Stimulated activated CD4-positive, alpha-beta T cell treated with anti-CD3 and anti-CD28 coated beads, TNF-alpha, amount 100 ng/mL, for 4 hours (primary cell): ENCODE data around the gene CPLX1.
A peak's percentile ranks its signal among the peaks of the same experiment; 100 is the strongest.
"Not testable (repeated sequence)": the region's sequence is repeated elsewhere in the genome, so short reads cannot be mapped to it uniquely, and the experiment has no call there.

Experiments used
- DNase-seq, 3 experiments: peaks; one replicate each; pipeline ENCODE4 v3.0.0-alpha.2; 2020; ENCODE audit warnings: low read depth in 3 of 3

CPLX1 gene

GRCh38 chr4:791898-792625 is 33.9 kb downstream of the CPLX1 start:
- no peak for DNase-seq

- no peak for DNase-seq
Observed at GRCh38 chr4:791252-791897, 34.6 kb downstream of the CPLX1 start.

- DNase-seq = no peak
Observed at GRCh38 chr4:790466-790820, 35.5 kb downstream of the CPLX1 start.

- no peak for DNase-seq
Observed at GRCh38 chr4:789571-790465, 36.1 kb downstream of the CPLX1 start.

- no peak for DNase-seq
Observed at GRCh38 chr4:788636-789297, 37.2 kb downstream of the CPLX1 start.

GRCh38 chr4:788006-788635 is 37.8 kb downstream of the CPLX1 start:
- no peak for DNase-seq

- DNase-seq = no peak
Observed at GRCh38 chr4:787561-787981, 38.4 kb downstream of the CPLX1 start.

GRCh38 chr4:786861-787300 is 39.0 kb downstream of the CPLX1 start:
- DNase-seq = no peak

GRCh38 chr4:786074-786741 is 39.7 kb downstream of the CPLX1 start:
- no peak for DNase-seq

GRCh38 chr4:785332-786073 is 40.4 kb downstream of the CPLX1 start:
- no peak for DNase-seq

- DNase-seq = no peak
Observed at GRCh38 chr4:784401-785331, 41.3 kb downstream of the CPLX1 start.

GRCh38 chr4:781493-782216 is 44.3 kb downstream of the CPLX1 start:
- peak; percentile 96 to 97 (median 97) for DNase-seq

GRCh38 chr4:780716-781492 is 45.0 kb downstream of the CPLX1 start:
- no peak for DNase-seq

GRCh38 chr4:780255-780654 is 45.7 kb downstream of the CPLX1 start:
- DNase-seq = not testable (repeated sequence)

- DNase-seq = no peak
Observed at GRCh38 chr4:779555-779954, 46.4 kb downstream of the CPLX1 start.

- DNase-seq = no peak
Observed at GRCh38 chr4:777520-778262, 48.2 kb downstream of the CPLX1 start.
